NCI-H1694 treated with DMSO at 0.1 percent for 48 hours (cell line): ENCODE results near the gene FOSB.
"Not testable (repeated sequence)": the region's sequence is repeated elsewhere in the genome, so short reads cannot be mapped to it uniquely, and the experiment has no call there.

Source experiments
- DNase-seq: peaks from one replicate; lab custom pipeline; 2025; lab: John Stamatoyannopoulos, UW

The FOSB gene

DNA sequence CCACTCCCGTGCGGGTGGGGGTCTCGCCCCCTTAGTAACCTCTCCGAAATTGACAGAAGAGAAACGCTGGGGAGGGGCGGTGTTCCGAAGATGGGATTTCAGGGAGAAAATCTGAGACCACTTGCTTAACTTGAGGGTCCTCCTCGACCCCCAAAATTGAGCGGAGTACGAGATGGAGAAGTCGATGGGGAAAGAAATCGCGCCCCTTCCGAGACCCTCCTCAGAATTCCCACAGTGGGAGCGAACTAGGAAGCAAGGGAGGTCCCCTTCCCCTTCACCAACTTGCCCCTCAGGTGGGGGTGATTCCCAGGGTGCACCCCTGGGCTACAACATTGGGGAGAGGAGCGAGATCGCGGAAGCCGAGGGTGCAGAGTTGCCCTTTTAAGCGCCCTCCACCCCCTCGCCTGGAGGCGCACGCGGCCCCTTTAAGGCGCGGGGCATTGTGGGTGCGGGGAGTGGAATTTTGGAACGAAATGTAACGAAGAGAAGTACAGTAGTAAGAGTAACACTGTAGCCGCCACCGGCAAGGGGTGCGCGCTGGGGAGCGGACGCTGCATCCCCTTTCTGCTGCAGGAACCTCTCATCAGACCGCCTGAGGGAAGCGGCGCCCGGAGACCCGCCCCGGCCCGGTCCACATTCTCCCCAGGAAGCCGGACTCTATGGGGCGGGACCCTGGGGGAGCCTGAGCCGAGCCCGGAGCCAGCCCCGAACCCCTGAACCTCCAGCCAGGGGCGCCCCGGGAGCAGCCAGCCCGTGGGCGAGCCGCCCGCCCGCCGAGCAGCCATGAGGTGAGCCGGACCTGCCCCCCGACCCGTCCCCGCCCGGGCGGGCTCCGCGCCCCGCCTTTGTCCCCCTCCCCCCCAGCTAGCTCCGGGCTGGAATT is 39.4 kb downstream of the FOSB start, which contains the start of gene VASP:
Gene VASP (plus strand): TSS at position 491 of the 883 bp plus-strand sequence. CDS start 293 bp downstream, at position 784.
- DNase-seq, result peak; percentile 73

- DNase-seq, result no peak
These were observed 40.1 kb downstream of the FOSB start for GRCh38 chr19:45507872-45508416.

DNA sequence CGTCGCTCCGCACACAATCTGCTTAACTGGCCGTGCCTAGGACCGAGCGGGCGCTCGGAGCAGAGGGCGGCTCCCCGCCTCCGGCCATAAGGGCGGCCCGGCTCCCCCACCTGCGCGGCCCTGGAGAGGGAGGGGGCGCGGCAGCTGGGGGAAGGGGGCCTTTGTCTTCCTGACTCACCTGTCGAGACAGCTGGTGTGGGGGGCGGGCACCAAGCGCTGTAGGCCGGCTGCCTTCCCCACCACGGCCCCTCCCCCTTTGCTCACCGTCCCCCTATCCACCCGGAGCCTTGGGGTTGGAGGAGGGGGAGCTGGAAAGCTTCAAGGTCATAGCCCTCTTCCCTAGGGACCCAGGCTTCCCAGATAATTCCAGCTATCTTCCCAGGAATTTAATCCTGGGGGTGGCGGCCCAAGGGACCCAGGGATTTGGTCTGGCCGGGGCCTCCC is 40.6 kb downstream of the FOSB start:
- DNase-seq, result no peak

GRCh38 chr19:45508861-45509691 is 41.3 kb downstream of the FOSB start:
- DNase-seq, result no peak

DNA sequence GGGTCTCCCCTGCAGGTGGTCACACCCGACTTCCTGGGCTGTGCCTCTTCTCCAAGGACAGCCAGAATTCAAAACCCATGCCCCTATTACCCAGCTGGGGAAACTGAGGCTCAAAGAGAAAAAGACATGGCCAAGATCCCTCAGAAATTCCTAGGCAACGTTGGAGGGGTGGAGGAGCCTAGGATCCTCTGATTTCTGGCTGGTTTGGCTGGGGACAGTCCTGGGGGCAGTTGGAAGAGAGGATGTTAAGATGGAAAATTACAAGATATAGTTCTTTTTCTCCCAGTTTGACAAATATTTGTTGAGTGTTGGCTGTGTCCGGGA is 41.9 kb downstream of the FOSB start:
- DNase-seq, result no peak

DNA sequence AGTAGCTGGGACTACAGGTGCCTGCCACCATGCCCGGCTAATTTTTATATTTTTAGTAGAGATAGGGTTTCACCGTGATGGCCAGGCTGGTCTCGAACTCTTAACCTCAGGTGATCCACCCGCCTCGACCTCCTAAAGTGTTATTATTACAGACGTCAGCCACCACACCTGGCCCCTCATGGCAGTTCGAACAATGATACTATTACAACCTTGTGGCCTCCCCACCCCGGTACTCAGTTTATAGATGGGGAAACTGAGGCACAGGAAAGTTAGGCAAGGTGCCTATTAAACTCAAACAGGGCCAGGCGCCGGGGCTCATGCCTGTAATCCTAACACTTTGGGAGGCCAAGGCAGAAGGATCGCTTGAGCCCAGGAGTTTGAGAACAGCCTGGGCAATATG is 42.6 kb downstream of the FOSB start:
- DNase-seq, result not testable (repeated sequence)

DNA sequence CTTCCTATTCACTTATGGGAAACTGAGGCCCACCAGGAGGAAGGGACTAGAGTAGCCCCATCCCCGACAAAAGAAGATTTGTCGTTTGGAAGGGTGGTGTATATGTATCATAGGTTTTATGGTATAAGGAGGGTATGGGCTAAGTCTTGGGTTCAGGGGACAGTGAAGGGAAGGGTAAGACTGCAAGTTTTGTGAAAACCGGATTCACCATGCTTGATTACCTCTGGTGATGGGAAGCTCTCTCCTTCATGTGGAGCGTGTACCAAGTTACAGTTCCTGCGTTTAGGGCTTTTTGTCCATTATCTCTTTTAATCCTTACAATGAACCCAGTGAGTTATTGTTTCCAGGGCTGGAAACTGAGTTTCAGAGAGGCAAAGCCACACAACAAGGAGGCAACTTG is 43.3 kb downstream of the FOSB start:
- no peak for DNase-seq

- no peak for DNase-seq
These were observed 45.2 kb downstream of the FOSB start for GRCh38 chr19:45512881-45513483.

- DNase-seq, result no peak
These were observed 46.7 kb downstream of the FOSB start for GRCh38 chr19:45514376-45515051.

GRCh38 chr19:45515081-45515624 is 47.4 kb downstream of the FOSB start:
- no peak for DNase-seq

- DNase-seq, result no peak
These were observed 48.1 kb downstream of the FOSB start for GRCh38 chr19:45515807-45516401.

DNA sequence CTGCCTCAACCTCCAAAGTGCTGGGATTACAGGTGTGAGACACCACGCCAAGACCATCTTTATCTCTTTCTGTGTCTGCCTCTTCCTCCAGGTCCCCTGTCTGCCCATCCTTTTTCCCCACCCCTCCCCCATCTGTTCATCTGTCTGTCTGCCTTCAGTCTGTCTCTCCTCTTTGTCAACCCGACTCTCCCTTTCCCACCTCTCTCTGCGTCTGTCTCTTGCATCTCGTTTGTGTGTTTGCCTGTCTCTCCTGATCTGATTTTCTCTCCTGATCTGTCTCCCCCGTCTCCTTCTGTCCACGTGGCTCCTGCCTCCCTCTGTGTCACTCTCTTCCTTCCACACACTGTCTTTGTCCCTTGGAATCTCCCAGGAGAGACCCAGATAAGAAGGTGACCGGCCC is 49.4 kb downstream of the FOSB start:
- no peak for DNase-seq

GRCh38 chr19:45517641-45518468 is 50.1 kb downstream of the FOSB start:
- DNase-seq, result no peak

- DNase-seq, result no peak
These were observed 50.7 kb downstream of the FOSB start for GRCh38 chr19:45518469-45518826.

GRCh38 chr19:45522010-45522941 is 54.5 kb downstream of the FOSB start:
- DNase-seq, result no peak

DNA sequence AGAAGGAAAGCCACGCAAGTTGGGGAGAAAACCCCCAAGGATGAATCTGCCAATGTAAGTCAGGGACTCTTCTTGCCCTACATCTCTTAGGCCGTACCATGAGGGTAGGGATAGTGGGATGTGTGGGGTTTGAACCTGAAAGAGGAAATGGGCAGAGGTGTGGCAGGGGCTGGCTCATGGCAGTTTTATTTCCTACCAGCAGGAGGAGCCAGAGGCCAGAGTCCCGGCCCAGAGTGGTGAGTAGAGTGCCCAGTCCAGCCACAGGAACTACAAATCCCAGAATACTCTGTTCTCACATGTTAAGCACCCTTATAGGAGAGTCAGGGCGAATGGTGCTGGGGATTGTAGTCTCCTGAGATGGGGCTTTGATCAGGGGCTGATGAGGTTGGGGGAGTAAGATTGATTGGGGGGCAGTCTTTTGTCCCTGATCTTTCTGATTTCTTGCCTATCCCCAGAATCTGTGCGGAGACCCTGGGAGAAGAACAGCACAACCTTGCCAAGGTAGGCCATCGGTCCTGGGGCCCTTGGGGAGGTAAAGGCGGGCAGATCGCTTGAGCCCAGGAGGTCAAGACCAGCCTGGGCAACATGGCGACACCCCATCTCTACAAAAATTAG is 56.0 kb downstream of the FOSB start:
- peak; percentile 93 for DNase-seq

- no peak for DNase-seq
These were observed 56.9 kb downstream of the FOSB start for GRCh38 chr19:45524575-45525129.
